GM12892 (cell line): ENCODE measurements around the gene CHI3L1.

Experiments used
- DNase-seq: peaks from one replicate; pipeline ENCODE4 v3.0.0; 2011; ENCODE audit not compliant: insufficient read length
- FAIRE-seq: peaks from 2 replicates; lab custom pipeline; 2011; peaks lifted over from hg19 to GRCh38; lab: Jason Lieb, UNC
- POLR2A ChIP-seq: IDR thresholded peaks from 2 replicates; pipeline ENCODE4 v1.6.1; 2011; ENCODE audit warnings: low read depth, low read length, control low read depth
- POLR2AphosphoS5 ChIP-seq: IDR thresholded peaks from 2 replicates; pipeline ENCODE4 v1.6.1; 2011; ENCODE audit warnings: low read depth, low read length, control low read depth
- TAF1 ChIP-seq: IDR thresholded peaks from 2 replicates; pipeline ENCODE4 v1.6.1; 2011; ENCODE audit warnings: low read depth, mild to moderate bottlenecking, control low read depth, low read length, borderline replicate concordance

CHI3L1 gene

GRCh38 chr1:203187689-203188264 is 1.3 kb upstream of the CHI3L1 start:
- no peak for DNase-seq
- FAIRE-seq, result no peak
- TF ChIP-seq TAF1 (no peak), POLR2A (no peak), POLR2AphosphoS5 (no peak)

GRCh38 chr1:203187304-203187685 is 791 bp upstream of the CHI3L1 start:
- TF ChIP-seq POLR2A (no peak), POLR2AphosphoS5 (no peak), TAF1 (no peak)
- DNase-seq, result no peak
- no peak for FAIRE-seq

GRCh38 chr1:203186091-203186445 is 436 bp downstream of the CHI3L1 start:
- TF ChIP-seq POLR2A (no peak), POLR2AphosphoS5 (no peak), TAF1 (no peak)
- FAIRE-seq, result no peak
- DNase-seq, result no peak

- FAIRE-seq (no peak), DNase-seq (no peak)
- TF ChIP-seq TAF1, result no peak
- TF ChIP-seq POLR2AphosphoS5, result no peak
- TF ChIP-seq POLR2A, result no peak
These were observed 919 bp downstream of the CHI3L1 start for GRCh38 chr1:203185585-203185984.

GRCh38 chr1:203185061-203185461 is 1.4 kb downstream of the CHI3L1 start:
- DNase-seq (no peak), FAIRE-seq (no peak)
- TF ChIP-seq POLR2A, result no peak
- TF ChIP-seq TAF1, result no peak
- no peak for TF ChIP-seq POLR2AphosphoS5

GRCh38 chr1:203184467-203184866 is 2.0 kb downstream of the CHI3L1 start:
- DNase-seq (no peak), FAIRE-seq (no peak)
- TF ChIP-seq TAF1 (no peak), POLR2AphosphoS5 (no peak), POLR2A (no peak)

GRCh38 chr1:203183828-203184227 is 2.7 kb downstream of the CHI3L1 start:
- TF ChIP-seq POLR2A (no peak), POLR2AphosphoS5 (no peak), TAF1 (no peak)
- DNase-seq (no peak), FAIRE-seq (no peak)

GRCh38 chr1:203182387-203182953 is 4.0 kb downstream of the CHI3L1 start:
- DNase-seq (no peak), FAIRE-seq (no peak)
- TF ChIP-seq POLR2A (no peak), POLR2AphosphoS5 (no peak), TAF1 (no peak)

GRCh38 chr1:203181586-203182386 is 4.7 kb downstream of the CHI3L1 start:
- no peak for DNase-seq
- TF ChIP-seq TAF1 (no peak), POLR2A (no peak), POLR2AphosphoS5 (no peak)
- FAIRE-seq, result no peak

GRCh38 chr1:203180611-203181330 is 5.7 kb downstream of the CHI3L1 start:
- DNase-seq (no peak), FAIRE-seq (peak; percentile 70)
- TF ChIP-seq POLR2A, result no peak
- TF ChIP-seq POLR2AphosphoS5, result no peak
- no peak for TF ChIP-seq TAF1

- TF ChIP-seq POLR2AphosphoS5, result no peak
- no peak for TF ChIP-seq POLR2A
- TF ChIP-seq TAF1, result no peak
- DNase-seq (no peak), FAIRE-seq (no peak)
These were observed 6.9 kb downstream of the CHI3L1 start for GRCh38 chr1:203179667-203180005.
